HG03354 (cell line): ENCODE measurements around the gene OTOP2.
"Not testable (repeated sequence)": the region's sequence is repeated elsewhere in the genome, so short reads cannot be mapped to it uniquely, and the experiment has no call there.

Experiments
- ATAC-seq: cut with Tn5 transposase; IDR thresholded peaks from one replicate; pipeline ENCODE4 v1.9.1; 2021; ENCODE audit warnings: mild to moderate bottlenecking; ENCODE audit not compliant: unreplicated experiment, poor library complexity, severe bottlenecking

The OTOP2 gene

DNA sequence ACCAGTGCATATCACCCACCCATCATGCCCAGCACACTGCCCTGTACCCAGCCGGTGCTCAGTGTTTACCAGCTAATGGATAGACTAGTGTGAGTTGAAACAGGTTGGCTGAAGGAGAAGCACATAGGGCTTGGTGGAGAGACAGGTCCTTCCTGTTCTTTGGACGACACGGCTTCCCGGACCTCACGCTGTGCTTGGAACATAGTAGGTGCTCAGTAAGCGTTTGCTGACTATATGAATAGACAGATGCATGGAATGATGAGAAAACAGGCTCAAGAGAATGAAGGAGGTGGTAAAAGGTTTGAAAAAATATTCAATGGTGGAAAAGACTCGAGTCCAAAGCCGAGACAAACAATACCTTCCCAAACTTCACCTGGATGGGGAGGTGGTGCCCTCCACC is 23.9 kb upstream of the OTOP2 start:
- no peak for ATAC-seq

DNA sequence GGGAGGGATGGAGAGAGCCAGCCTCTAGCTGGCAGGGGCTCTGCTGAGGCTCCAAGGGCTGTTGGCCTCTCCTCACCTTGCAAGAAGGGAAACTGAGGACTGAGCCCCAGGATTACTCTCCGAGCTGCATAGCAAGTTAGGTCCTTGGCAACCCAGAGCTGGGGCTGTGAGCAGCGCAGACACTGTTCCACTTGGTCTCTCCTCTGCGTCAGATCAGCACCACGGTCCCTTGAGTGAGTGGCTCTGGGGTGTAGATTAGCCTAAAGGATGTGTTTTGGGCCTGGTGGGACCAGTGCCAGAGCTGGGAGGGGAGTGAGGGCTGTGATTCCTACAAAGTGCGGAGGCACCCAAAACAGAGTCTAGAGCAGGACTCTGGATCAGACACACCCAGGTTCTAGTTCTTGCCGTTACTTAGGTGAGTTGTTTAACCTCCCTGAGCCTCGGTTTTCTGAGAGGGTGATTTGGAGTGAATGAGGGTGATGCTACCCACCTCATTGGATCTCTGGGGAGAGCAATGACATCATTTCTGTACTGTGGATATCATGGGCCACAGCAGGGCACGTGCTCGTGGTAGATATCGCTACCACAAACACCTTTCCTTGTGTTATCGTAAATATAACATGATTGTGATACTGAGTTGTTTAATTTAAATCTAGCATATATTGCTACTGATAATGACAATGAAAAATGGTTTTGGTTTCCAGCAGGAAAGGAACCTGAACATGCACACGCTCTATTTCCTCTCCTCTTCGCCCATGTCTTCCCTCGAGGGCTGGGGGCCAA is 22.5 kb upstream of the OTOP2 start:
- ATAC-seq = no peak

DNA sequence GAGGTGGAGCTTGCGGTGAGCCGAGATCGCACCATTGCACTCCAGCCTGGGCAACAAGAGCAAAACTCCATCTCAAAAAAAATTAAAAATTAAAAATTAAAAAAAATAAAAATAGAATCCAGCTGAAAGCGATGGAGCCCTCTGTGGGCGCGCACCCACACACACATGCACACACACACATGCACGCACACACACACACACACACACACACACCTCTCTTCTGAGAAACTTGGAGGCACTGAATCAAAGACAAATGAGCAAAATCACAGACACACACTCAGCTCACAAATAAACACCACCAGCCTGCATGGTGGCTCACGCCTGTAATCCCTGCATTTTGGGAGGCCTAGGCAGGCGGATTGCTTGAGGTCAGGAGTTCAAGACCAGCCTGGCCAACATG is 21.0 kb upstream of the OTOP2 start:
- no peak for ATAC-seq

DNA sequence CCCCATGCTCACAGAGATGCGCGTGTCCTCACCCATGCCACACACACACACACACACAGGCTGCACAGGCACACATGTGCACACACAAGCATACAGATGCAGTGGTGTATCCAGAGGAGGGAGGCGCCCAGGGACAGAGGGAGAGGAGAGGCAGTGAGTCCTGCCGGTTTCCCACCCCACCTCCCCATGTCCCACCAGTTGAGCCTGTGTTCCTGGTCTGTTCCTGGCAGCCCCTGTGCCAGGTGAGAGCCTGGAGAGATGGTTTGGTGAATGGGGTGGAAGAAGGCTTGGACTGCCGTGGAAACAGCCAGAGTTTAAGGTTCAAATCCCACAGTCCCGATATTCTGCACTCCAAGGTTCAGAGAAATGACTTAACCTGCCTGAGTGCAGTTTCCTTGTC is 20.4 kb upstream of the OTOP2 start:
- ATAC-seq = no peak

DNA sequence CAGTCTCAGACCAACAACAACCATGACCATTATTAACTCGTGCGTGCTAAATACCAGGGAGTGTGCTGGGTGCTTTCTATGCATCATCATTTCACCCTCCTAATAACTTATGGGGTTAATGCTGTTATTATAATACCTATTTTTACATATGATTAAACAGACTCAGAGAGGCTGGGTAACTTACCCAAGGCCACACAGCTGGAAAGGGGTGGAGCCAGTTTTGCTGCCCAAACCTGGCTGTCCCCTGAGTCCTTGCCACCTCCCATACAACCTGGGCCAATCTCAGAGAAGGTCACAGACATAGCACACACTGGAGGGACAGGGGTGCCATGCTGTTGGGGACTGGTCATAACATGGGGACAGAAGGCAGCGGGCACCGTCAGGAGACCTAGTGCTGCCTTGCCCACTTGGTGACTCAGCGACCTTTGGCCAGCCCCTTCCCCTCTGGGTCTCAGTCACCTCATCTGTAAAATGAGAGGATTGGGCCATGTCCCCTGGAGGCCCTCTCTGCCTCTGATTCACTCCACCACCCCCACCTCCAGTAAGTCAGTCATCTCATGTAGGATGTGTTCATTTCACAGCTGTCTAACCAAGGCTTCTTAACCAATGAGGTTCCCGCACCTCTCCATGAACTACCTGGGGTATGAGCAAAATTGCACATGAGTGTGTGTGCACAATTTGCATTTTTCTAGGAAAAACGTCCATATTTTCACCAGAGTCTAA is 19.2 kb upstream of the OTOP2 start:
- no peak for ATAC-seq

DNA sequence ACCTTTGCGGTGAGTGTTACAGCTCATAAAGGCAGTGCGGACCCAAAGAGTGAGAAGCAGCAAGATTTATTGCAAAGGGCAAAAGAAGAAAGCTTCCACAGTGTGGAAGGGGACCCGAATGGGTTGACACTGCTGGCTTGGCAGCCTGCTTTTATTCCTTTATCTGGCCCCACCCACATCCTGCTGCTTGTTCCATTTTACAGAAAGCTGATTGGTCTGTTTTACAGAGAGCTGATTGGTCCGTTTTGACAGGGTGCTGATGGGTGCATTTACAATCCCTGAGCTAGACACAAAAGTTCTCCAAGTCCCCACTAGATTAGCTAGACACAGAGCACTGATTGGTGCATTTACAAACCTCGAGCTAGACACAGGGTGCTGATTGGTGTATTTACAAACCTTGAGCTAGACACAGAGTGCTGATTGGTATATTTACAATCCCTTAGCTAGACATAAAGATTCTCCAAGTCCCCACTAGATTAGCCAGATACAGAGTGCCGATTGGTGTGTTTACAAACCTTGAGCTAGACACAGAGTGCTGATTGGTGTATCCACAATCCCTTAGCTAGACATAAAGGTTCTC is 17.8 kb upstream of the OTOP2 start:
- ATAC-seq = not testable (repeated sequence)

DNA sequence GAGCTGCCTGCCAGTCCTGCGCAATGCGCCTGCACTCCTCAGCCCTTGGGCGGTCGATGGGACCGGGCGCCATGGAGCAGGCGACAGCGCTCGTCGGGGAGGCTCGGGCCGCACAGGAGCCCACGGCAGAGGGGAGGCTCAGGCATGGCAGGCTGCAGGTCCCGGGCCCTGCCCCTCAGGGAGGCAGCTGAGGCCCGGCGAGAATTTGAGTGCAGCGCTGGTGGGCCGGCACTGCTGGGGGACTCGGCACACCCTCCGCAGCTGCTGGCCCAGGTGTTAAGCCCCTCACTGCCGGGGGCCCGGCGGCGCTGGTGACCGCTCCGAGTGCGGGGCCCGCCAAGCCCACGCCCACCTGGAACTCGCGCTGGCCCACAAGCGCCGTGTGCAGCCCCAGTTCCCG is 17.1 kb upstream of the OTOP2 start:
- no peak for ATAC-seq

DNA sequence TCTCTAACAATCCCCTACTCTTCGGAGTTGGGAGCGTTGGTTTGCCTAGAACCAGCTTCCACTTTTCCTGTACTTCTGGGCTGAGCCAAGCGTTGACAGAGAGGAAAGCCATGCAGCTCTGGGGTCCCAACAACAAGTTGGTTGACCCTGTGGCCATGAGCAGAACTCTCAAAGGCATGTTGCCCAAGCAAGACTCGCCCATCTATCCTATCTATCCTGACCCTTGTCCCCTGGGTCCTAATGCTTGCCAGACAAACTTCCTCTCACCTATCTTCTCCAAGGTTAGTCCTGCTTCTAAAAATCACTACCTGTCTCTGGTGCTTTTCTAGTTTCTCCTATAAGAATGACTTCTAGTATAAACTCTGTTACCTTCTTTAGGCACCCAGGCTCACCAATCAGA is 15.0 kb upstream of the OTOP2 start:
- ATAC-seq = not testable (repeated sequence)

DNA sequence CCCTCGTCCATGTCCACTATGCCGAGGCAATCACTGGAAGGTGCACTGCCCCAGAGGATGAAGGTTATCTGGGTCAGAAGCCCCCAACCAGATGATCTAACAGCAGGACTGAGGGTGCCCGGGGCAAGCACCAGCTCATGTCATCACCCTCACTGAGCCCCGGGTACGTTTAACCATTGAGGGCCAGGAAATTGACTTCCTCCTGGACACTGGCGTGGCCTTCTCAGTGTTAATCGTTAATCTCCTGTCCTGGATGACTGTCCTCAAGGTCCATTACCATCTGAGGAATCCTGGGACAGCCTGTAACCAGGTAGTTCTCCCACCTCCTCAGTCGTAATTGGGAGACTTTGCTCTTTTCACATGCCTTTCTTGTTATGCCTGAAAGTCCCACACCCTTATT is 12.7 kb upstream of the OTOP2 start:
- not testable (repeated sequence) for ATAC-seq

DNA sequence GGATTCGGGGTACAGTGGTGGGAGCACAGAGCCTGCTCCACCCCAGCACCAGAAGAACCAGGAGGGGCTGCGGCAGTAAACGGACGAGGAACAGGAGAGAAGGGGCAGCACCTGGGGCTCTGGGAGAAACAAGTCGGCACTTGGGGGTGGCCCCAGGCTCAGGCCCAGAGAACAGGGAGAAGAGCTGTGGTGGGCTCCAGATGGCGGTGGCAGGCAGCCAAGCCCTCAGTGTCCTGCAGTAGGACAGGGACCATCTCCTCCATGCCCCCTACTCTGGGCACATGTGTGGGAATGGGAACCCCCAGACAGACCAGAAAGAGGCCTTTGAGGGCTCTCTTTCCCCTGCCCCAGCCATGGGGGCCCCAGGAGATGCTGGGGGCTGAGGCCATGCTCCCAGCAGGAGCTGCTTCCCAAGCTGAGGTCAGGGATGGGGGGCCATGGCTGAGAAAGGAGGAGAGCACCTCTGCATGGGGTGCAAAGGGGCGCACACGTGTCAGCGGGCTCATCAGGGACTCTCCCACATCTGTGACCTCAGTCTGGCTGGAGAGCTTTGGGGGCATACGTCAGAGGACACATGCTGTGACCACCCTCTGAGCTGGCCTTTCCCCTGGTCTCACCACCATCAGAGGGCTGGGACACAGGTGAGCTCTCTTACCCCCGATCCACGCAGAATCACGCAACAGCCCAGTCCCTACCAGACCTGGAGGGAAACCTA is 7.8 kb upstream of the OTOP2 start:
- ATAC-seq = no peak

DNA sequence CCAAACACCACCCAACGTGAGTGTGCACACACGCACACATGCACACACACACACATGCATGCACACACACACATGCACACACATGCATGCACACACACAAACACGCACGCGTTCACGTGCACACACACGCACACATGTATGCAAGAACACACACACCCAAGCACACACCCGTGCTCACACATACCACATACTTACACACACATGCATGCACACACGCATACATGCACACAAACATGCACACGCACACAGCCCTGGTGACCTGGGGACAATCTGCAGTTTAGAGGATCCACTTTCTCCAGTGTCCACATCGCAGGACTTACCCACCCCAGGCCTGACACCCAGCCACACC is 7.2 kb upstream of the OTOP2 start:
- no peak for ATAC-seq

DNA sequence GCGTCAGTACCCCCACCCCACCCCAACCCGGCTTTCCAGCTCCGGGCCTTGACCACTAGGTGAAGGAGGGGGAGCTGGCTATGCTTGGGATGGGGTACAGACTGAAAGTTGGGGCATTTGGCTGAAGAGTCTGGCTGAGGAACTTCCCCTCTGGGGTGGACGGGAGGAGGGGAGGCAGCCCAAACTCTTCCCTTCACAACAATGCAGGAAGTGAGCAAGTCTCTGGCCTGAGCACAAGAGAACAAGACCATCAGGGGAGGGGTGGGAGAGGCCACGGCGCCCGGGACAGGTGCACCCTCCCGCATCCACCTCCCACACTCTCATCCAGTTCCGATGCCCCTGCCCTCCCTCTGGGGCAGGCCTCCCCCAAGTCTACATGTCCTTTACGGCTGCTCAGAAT is 6.6 kb upstream of the OTOP2 start:
- no peak for ATAC-seq

DNA sequence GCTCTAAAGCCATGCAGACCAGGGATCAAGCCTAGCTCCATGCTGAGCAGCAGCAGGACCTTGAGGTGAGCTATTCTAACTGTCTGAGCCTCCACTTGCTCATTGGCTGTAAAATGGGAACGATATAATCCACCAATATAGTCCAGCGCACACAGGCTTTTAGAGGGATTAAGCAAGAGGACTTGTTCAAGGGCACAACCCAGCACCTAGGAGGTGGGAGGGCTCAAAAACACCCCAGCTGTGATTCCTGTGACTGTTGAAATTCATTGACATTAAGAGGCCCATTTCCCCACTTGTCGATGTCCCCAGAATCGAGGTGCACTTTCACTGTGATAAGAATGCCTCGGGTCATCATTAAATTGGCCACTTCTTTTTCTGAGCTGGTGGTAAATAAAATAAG is 5.2 kb upstream of the OTOP2 start:
- ATAC-seq = no peak

DNA sequence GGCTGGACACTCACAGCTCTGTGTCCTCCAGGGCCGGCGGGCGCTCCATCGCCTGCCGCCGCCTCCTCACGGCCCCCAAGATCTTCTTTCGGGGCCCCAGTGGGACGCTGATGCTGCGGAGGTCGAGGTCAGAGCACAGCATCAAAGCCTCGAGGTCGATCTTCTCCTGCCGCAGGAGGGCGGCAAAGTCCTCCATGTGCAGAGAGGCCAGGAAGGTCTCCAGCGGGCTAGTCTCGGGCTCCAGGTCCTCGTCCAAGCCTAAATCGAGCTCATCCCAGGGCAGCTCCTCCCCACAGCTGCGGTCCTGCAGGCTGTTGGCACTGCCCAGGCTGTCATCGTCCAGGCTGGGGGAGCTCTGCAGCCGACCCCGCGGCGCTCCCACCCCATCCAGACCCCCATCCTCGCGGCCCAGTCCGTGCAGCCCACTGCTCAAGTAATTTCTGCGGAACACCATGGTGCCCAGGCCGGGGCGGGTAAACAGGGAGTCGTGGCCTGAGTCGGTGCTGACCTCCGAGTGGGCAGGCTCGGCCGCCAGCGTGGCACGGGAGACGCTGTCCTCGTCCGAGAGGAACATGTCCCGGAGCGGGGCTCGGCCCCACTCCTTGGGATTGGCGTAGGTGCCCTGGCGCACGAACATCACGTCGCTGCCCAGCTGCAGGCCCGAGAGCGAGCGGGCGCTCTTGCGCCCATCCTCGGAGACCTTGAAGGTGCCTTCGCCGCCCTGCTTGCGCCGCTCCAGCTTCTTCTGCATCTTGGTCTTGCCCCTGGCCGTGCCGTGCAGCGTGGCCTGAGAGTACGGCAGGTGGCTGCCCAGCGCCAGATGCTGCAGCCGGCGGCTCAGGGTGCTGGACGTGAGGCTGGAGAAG is 4.4 kb upstream of the OTOP2 start:
- no peak for ATAC-seq

DNA sequence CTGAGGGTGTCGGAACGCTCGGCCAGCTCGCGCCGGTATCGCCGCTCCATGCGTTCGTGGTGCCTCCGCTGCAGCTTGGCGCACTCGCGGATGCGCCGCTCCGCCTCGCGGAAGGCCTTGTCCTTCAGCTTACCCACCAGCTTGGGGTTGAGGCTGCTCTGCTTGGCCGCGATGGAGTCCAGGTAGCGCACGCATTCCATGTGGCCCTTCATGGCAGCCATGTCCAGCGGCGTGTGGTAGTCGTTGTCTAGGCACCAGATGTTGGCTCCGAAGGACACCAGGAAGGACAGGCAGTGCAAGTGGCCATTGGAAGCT is 3.8 kb upstream of the OTOP2 start:
- no peak for ATAC-seq

DNA sequence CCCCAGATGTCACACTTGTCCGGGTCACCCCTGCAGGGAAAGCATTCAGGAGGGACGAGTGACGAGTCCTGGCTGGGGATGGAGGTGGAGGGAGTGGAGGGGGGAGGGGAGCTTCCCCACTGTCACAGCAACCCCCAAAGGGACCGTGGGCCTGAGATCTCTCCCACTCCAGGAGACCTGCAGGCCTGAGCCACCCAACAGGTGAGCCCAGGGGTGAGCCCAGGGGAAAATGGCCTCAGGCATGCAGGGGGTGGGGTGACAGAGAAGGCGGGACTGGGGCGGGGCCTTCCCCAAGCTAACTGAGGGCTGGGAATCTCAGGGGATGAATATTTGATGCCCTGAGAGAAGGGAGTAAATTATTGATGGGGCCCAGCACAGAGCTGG is 3.4 kb upstream of the OTOP2 start:
- no peak for ATAC-seq

DNA sequence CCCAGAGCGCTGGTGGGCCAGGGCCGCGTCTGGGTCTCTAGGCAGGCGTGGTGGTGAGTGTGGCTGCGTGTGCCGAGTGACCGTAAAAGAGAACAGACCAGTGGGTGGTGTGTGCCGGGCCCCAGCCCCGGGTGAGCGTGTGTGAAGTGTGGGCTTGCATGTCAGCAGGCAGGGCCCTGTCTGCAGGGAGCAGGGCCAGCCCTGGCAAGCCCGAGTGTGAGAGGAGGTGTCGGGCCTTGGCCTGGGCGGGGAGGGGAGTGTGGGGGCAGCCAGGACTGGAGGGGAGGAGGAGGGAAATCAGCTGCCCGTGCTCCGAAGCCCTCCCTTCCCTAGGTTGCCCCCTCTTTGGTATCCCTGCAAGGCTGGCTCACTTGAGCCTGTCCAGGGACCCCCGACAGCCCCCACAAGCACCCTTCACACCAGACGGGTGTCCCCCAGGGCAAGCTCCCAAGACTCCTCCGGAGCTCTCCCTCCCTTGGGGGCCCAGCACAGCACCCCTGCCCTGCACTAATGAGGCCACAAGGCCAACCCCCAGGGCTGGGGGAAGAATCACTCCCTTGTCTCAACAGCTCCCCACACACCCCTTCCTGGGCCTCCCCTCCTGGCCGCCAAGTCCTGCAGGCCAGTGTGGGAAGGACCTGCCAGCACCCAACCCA is 2.9 kb upstream of the OTOP2 start:
- no peak for ATAC-seq

DNA sequence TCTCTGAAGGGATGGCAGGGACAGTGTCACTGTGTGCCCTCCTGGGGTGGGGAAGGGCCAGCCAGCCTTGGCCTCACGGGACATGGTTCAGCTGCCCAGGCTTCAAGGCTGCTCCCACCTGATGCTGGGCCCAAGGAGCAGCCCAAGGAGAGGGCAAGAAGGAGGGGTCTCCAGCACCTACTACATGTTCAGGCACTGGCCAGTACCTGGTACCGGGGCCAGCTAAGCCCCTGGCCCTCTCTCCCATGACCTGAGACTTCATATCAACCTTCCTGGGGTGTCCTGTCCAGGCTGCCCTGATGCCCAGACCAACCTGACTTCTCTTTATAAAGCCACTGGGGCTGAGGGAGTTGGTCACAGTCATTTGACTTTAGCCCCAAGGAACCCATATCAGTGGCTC is 2.3 kb upstream of the OTOP2 start:
- no peak for ATAC-seq

DNA sequence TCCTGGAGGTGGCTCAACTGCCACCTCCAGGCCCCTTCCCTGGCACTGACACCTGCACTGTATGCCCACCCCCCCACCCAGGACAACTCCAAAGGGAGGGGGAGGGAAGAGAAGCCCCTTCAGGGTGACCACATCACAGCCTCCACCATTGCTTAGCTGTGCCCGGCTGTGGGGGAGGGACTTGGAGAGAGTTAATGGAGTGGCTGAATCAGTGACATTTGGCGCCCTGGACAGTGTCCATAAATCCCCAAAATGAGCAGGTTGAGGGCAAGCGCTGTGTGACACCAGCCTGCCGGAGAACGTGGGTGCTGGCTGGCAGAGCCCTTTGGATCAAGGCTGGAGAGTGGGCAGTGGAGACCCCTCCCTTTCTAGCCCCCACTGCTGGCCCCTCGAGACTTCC is 1.9 kb upstream of the OTOP2 start:
- ATAC-seq = no peak
